Body of pancreas (tissue), 4 donors: ENCODE data around the gene MUS81. TPM values are rescaled to one million over a fixed set of nuclear protein-coding genes. Genes with fewer than 3 reads are reported as not detected.

Experiments used
- ATAC-seq: fragments of 150-250 bp; one replicate; pipeline ENCODE4 v1.9.1; 2016
- DNase-seq, 4 donors: peaks; one replicate each; pipeline ENCODE4 v3.0.0-alpha.2; 2019
- H3K27ac ChIP-seq, 4 donors: fragments of 200-600 bp; sonication (generic); 1 replicate in 3 of 4; 2 replicates in 1 of 4; pipeline versions ENCODE4 v1.5.1 to v1.6.1; 2016 to 2019; ENCODE audit warnings: mild to moderate bottlenecking in 1 of 4, mixed read lengths in 1 of 4, moderate library complexity in 1 of 4
- H3K27me3 ChIP-seq, 2 donors: fragments of 200-600 bp; sonication (generic); one replicate each; pipeline ENCODE4 v1.6.0; 2016; ENCODE audit warnings: mild to moderate bottlenecking in 1 of 2
- H3K36me3 ChIP-seq, 2 donors: fragments of 200-600 bp; sonication (generic); replicated peaks in 1 of 2; 2 replicates each; pipeline ENCODE4 v1.5.1; 2016; ENCODE audit warnings: low read depth in 2 of 2; ENCODE audit not compliant: insufficient read depth in 1 of 2
- H3K4me1 ChIP-seq: fragments of 200-600 bp; sonication (generic); one replicate; pipeline ENCODE4 v1.6.0; 2016
- H3K4me3 ChIP-seq, 2 donors: fragments of 200-600 bp; sonication (generic); 1 replicate in 1 of 2; 2 replicates in 1 of 2; pipeline ENCODE4 v1.5.1; 2016 to 2019
- H3K9me3 ChIP-seq, 3 donors: fragments of 200-600 bp; sonication (generic); 1 replicate in 2 of 3; 2 replicates in 1 of 3; pipeline ENCODE4 v1.5.1; 2016
- CTCF ChIP-seq, 7 experiments: fragments of 450-650 bp in 4 of 7; fragments of 200-600 bp in 3 of 7; sonication (generic) in 3 of 7; IDR thresholded peaks; one replicate each; pipeline ENCODE4 v1.5.1; 2016 to 2019; ENCODE audit warnings: antibody characterized with exemption in 7 of 7
- POLR2A ChIP-seq, 3 donors: fragments of 450-650 bp; IDR thresholded peaks; one replicate each; pipeline ENCODE4 v1.6.1; 2016; ENCODE audit warnings: antibody characterized with exemption in 3 of 3, mild to moderate bottlenecking in 2 of 3
- WGBS, 2 donors: methylation state at CpG; one replicate each; pipeline ENCODE4 v1.1.5; 2017; 5-methylcytosine and 5-hydroxymethylcytosine counted together
- intact Hi-C: fragments of 100-400 bp; cut with DNase I; formaldehyde crosslinking; loops from one replicate; pipeline ENCODE4 v1.15.1; 2023
- total RNA-seq, 2 donors: library from RNA; depleted of rRNA; stranded (reverse); fragments of >200 nt; gene quantifications; one replicate each; pipeline ENCODE4 v1.1.0, GENCODE V29; 2016

The MUS81 gene
- 10 to 100 TPM; 38.2 to 40.5 TPM for total RNA-seq

GRCh38 chr11:65860278-65861164 is at the start of gene MUS81:
Gene MUS81, plus strand, starts transcription at chr11:65860433. Its CDS starts 321 bp downstream, at chr11:65860754.
- H3K9me3 ChIP-seq = no peaks in the 10 kb centered on the region
- intact Hi-C loops = no loop called here
- no peaks in the 10 kb centered on the region for H3K27me3 ChIP-seq
- DNase-seq (peak; percentile 97 to 98 (median 98)), ATAC-seq (peak; percentile 70)
- H3K4me1 ChIP-seq = peaks cover 47% of the 10 kb centered on the region
- peak; percentile 75 to 97 (median 96) for TF ChIP-seq CTCF (IDR thresholded peaks at IDR 0.05)
- TF ChIP-seq POLR2A (IDR thresholded peaks at IDR 0.05) = peak; percentile 38 to 80 (median 69)
- peak within 1 kb of the TSS; percentile 71 to 81 for H3K4me3 ChIP-seq
- H3K27ac ChIP-seq = peak within 1 kb of the TSS; percentile 92 to 96 (median 92)
- WGBS, 2 donors = 0% methylated on average over 22 to 77 of the region's 78 CpGs
- H3K36me3 ChIP-seq = peaks cover 0 to 21% of the 10 kb centered on the region in 2 donors

GRCh38 chr11:65811764-65812475 is 48.3 kb upstream of the MUS81 start:
- Histone ChIP-seq H3K36me3 (no peaks in the 10 kb centered on the region), H3K4me3 (no peak overlapping the region), H3K4me1 (peaks cover 4% of the 10 kb centered on the region), H3K9me3 (no peaks in the 10 kb centered on the region), H3K27me3 (no peaks in the 10 kb centered on the region), H3K27ac (no peak overlapping the region)
- DNase-seq (no peak), ATAC-seq (no peak)
- TF ChIP-seq CTCF (IDR thresholded peaks at IDR 0.05) (no peak), POLR2A (IDR thresholded peaks at IDR 0.05) (no peak)
- WGBS, 2 donors = 66 to 75% methylated on average over 17 to 19 of the region's 19 CpGs
- intact Hi-C loops = loop anchor here (5.0 kb wide), 1 partner anchor 35 kb away; no protein-coding TSS in a partner anchor

GRCh38 chr11:65814131-65814985 is 45.9 kb upstream of the MUS81 start:
- no peak overlapping the region for H3K27ac ChIP-seq
- ATAC-seq (no peak), DNase-seq (peak in 3 of 4 donors; percentile 50 to 62 (median 58))
- no peak overlapping the region for H3K4me3 ChIP-seq
- no peaks in the 10 kb centered on the region for H3K36me3 ChIP-seq
- no peaks in the 10 kb centered on the region for H3K27me3 ChIP-seq
- H3K9me3 ChIP-seq = no peaks in the 10 kb centered on the region
- intact Hi-C loops = loop anchor here (5.0 kb wide), 1 partner anchor 37 kb away; no protein-coding TSS in a partner anchor
- WGBS, 2 donors = 50 to 69% methylated on average over 15 to 18 of the region's 18 CpGs
- peaks cover 15% of the 10 kb centered on the region for H3K4me1 ChIP-seq
- TF ChIP-seq POLR2A (IDR thresholded peaks at IDR 0.05) (no peak), CTCF (IDR thresholded peaks at IDR 0.05) (no peak)

- no peak overlapping the region for H3K4me3 ChIP-seq
- DNase-seq (no peak), ATAC-seq (no peak)
- TF ChIP-seq POLR2A (IDR thresholded peaks at IDR 0.05) = no peak
- no peak for TF ChIP-seq CTCF (IDR thresholded peaks at IDR 0.05)
- no peaks in the 10 kb centered on the region for H3K9me3 ChIP-seq
- WGBS, 2 donors = 78 to 85% methylated on average over 13 to 16 of the region's 16 CpGs
- no peak overlapping the region for H3K27ac ChIP-seq
- peaks cover 15% of the 10 kb centered on the region for H3K4me1 ChIP-seq
- intact Hi-C loops = loop anchor here (5.0 kb wide), 1 partner anchor 38 kb away; no protein-coding TSS in a partner anchor
- no peaks in the 10 kb centered on the region for H3K36me3 ChIP-seq
- no peaks in the 10 kb centered on the region for H3K27me3 ChIP-seq
Observed at GRCh38 chr11:65814986-65815565, 45.2 kb upstream of the MUS81 start.
